Measurements from ENCODE around the gene ELP5. TPM values are rescaled to one million over a fixed set of nuclear protein-coding genes. Genes with fewer than 3 reads are reported as not detected.

Gene ELP5
- total RNA-seq, 2 donors from 2014 or later, result 28.1 to 70.7 TPM

DNA sequence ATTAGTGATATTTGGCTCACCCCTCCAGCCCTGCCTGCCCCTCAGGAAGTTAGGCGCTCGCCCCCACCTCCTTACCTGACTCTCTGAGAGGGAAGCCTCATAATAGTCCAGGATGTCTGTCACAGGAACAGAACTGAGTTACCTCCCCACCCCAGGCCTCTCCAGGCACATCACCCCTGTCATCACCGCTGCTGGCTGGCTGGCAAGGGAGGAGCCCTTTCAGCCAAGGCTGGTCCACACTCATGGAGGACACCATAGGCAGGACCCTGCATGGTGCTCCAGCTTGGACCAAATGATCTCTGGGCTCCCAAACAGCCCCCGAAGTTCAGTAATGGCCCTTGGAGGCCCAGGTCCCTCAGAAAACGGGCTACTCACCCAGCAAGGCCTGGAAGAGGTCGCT is 33.8 kb upstream of the ELP5 start:
- H3K36me3 ChIP-seq, result peaks cover 23% of the 10 kb centered on the region
- H3K27me3 ChIP-seq, result no peaks in the 10 kb centered on the region
- H3K4me3 ChIP-seq, result peak overlapping the region; percentile 47 to 60
- TF ChIP-seq, protein P1, sequence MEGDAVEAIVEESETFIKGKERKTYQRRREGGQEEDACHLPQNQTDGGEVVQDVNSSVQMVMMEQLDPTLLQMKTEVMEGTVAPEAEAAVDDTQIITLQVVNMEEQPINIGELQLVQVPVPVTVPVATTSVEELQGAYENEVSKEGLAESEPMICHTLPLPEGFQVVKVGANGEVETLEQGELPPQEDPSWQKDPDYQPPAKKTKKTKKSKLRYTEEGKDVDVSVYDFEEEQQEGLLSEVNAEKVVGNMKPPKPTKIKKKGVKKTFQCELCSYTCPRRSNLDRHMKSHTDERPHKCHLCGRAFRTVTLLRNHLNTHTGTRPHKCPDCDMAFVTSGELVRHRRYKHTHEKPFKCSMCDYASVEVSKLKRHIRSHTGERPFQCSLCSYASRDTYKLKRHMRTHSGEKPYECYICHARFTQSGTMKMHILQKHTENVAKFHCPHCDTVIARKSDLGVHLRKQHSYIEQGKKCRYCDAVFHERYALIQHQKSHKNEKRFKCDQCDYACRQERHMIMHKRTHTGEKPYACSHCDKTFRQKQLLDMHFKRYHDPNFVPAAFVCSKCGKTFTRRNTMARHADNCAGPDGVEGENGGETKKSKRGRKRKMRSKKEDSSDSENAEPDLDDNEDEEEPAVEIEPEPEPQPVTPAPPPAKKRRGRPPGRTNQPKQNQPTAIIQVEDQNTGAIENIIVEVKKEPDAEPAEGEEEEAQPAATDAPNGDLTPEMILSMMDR (IDR thresholded peaks at IDR 0.05), result no peak
- no peaks in the 10 kb centered on the region for H3K9me3 ChIP-seq
- DNase-seq (ENCODE audit: low spot score), result no peak
- H3K27ac ChIP-seq, result peak overlapping the region; percentile 78 to 97
- H3K4me1 ChIP-seq, result peaks cover 0 to 83% of the 10 kb centered on the region in 2 donors

DNA sequence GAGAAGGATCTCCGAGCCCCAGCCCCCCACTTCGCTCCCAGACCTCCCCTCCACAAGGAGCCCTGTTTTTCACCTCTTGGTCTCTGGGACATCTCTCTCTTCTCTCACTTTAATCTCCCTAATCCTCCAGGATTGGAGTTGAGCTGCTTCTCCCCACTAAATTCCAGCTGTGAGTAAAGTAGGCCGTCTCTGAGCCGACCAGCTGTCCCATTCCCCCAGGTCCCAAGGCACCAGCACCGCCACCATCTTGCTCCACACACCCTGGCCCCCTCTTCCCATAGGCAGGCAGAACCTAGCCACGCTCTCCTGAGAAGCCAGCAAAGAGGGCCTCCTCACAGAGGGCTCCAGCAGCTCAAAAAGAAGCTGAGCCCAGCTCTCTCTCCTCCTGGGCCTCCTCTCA is 33.3 kb upstream of the ELP5 start:
- Histone ChIP-seq H3K27ac (peak overlapping the region; percentile 97), H3K36me3 (peaks cover 29% of the 10 kb centered on the region), H3K9me3 (no peaks in the 10 kb centered on the region), H3K4me1 (peaks cover 0 to 81% of the 10 kb centered on the region in 2 donors), H3K4me3 (no peak overlapping the region), H3K27me3 (no peaks in the 10 kb centered on the region)
- DNase-seq (ENCODE audit: low spot score), result no peak
- TF ChIP-seq, protein P1 (IDR thresholded peaks at IDR 0.05), result no peak

DNA sequence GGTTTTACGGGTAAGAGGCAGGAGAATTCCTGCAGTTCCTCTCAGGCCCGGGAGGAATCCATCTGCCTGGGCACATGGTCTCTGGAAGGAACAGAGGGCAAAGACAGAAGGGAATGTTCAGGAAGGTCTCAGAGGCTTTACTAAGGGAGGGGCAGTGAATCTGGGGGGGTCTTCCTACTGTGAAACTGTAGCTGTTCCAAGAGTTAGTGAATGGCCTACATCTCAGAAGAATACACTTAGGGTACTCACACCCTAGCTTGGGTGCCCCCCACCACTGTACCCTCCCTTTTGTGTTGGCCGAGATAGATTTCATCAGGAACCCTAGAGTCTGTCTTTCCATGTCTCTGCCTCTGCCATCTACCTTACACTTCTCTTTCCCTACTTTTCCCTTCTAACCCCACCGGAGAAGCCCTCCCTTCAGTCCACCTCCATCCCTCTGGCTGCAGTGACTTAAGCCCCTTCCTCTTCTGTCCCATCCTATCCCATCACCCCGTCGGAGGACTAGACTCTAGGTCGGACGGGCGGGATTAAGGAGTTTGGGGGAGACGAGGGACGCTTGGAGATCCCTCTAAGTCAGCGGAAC is 32.7 kb upstream of the ELP5 start:
- H3K27me3 ChIP-seq, result no peaks in the 10 kb centered on the region
- H3K4me3 ChIP-seq, result peak overlapping the region; percentile 91
- peak overlapping the region; percentile 97 for H3K27ac ChIP-seq
- TF ChIP-seq, protein P1 (IDR thresholded peaks at IDR 0.05), result no peak
- H3K4me1 ChIP-seq, result peaks cover 0 to 82% of the 10 kb centered on the region in 2 donors
- no peaks in the 10 kb centered on the region for H3K9me3 ChIP-seq
- DNase-seq (ENCODE audit: low spot score), result no peak
- peaks cover 35% of the 10 kb centered on the region for H3K36me3 ChIP-seq

DNA sequence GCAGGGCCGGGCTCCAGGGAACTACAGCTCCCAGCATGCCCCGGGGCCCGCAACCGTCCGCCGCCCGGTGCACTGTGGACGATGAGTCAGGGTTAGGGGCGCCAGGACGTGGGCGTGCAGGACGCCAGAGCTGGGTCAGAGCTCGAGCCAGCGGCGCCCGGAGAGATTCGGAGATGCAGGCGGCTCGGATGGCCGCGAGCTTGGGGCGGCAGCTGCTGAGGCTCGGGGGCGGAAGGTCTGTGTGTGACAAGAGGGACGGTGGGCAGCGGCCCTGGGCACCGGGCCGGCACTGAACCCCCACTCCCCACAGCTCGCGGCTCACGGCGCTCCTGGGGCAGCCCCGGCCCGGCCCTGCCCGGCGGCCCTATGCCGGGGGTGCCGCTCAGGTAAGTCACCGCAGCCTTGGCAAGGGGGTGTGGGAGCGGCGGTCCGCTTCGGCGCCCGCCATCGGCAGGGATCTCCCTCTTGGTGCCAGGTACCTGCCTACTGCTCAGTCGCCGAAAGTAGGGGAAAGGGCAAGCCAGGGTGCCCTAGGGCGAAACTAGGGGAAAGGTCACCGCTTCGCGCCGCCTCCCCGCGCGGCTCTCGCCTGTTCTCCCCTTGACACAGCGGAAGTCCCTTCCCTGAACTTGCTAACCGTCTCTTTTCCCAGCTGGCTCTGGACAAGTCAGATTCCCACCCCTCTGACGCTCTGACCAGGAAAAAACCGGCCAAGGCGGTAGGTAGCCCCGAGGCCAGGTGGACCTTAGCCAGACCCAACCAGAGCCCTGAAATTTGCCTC is 32.0 kb upstream of the ELP5 start, which contains the start of the genes ACADVL and DLG4:
TSS of gene ACADVL (plus strand) at position 127 of the 781 bp plus-strand sequence. CDS start at position 174, 47 bp downstream.
TSS of gene DLG4 (minus strand) at position 25 of the 781 bp plus-strand sequence.
- Histone ChIP-seq H3K9me3 (no peaks in the 10 kb centered on the region), H3K36me3 (peaks cover 41% of the 10 kb centered on the region), H3K4me1 (peaks cover 0 to 80% of the 10 kb centered on the region in 2 donors), H3K27me3 (no peaks in the 10 kb centered on the region), H3K27ac (peak within 1 kb of the TSS; percentile 97), H3K4me3 (peak within 1 kb of the TSS; percentile 91)
- peak; percentile 97 for DNase-seq (ENCODE audit: low spot score)
- TF ChIP-seq, protein P1 (IDR thresholded peaks at IDR 0.05), result no peak

DNA sequence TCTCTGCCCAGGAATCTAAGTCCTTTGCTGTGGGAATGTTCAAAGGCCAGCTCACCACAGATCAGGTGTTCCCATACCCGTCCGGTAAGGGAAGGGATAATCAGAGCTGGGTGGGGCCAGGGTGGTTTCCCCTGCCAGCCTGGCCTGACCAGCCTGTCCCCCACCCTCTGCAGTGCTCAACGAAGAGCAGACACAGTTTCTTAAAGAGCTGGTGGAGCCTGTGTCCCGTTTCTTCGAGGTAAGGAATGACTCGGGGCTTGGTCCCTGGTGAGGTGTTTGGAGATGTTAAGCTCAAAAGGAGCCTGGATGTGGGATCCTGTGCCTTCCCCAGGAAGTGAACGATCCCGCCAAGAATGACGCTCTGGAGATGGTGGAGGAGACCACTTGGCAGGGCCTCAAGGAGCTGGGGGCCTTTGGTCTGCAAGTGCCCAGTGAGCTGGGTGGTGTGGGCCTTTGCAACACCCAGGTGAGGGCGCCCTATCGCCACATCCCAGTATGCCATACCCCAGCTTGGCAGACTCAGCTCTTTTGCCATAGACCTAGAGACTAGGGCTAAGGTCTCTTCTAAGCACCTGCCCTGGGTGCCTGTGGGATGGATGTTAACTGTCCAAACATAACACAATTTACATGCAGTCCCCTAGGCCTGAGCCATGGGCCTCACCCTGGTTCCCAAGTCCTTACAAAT is 31.3 kb upstream of the ELP5 start:
- Histone ChIP-seq H3K36me3 (peaks cover 49% of the 10 kb centered on the region), H3K4me1 (peaks cover 0 to 73% of the 10 kb centered on the region in 2 donors)
- no peak for DNase-seq (ENCODE audit: low spot score)

More for the DNA sequence above, 31.3 kb upstream of the ELP5 start:
- H3K9me3 ChIP-seq, result no peaks in the 10 kb centered on the region
- peak overlapping the region; percentile 91 for H3K4me3 ChIP-seq
- TF ChIP-seq, protein P1 (IDR thresholded peaks at IDR 0.05), result peak in 1 of 2 donors; percentile 50
- H3K27ac ChIP-seq, result peak overlapping the region; percentile 97
- no peaks in the 10 kb centered on the region for H3K27me3 ChIP-seq

Data from right atrium auricular region (tissue), 2 donors.